ENCODE measurements around the gene STARD3.

Gene STARD3

DNA sequence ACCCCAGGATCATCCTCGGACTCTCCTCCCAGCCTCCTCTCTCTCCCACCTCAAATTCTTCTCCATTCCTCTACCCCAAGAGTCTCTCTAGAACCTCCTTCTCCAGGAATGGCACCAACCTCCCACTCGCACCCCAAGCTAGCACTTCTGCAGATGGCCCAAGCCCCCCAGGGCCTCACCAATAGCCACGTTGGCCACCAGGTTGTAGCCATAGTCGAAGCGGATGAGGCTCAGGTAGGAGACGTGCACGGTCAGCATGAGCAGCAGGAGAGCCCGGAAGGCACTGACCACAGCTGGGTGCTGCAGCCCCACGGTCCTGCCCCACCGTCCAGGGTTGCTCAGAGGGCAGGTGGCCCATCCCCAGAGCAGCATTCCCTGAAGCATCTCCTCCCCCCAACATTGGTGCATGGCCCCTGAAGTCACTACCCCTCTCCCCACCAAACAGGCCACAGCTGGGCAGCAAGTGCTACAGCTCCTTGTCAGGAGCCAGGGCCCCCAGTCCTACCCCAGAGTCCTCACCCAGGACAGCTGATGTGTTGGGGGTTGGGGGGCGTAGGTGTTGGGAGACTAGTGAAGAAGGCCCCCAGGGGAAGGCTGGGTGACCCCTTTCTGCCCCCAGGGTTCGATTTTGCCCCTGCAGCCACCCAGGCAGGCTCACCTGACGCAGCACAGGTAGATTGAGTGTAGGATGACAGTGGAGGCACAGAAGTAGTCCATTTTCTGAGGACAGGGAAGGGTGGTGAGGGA is 36.6 kb downstream of the STARD3 start:
- DNase-seq: no peak

DNA sequence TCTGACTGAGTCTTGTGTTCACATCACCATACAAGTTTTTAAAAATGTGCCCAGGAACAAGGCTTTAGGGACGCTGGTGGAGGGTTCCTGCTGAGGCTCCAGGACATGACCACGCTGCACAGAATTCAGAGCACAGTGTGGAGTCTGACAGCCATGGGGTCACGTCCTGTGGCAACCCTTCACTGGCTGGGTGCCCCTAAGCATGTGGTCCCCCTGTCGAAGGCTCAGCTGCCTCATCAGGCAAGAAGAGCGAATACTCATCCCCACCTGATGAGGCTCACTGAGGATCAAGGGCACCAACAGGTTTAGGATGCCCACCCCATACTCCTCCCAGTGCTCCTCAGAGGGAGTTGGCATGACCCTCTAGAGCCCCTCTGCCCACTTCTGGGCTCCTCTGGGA is 37.2 kb downstream of the STARD3 start:
- no peak for DNase-seq

DNA sequence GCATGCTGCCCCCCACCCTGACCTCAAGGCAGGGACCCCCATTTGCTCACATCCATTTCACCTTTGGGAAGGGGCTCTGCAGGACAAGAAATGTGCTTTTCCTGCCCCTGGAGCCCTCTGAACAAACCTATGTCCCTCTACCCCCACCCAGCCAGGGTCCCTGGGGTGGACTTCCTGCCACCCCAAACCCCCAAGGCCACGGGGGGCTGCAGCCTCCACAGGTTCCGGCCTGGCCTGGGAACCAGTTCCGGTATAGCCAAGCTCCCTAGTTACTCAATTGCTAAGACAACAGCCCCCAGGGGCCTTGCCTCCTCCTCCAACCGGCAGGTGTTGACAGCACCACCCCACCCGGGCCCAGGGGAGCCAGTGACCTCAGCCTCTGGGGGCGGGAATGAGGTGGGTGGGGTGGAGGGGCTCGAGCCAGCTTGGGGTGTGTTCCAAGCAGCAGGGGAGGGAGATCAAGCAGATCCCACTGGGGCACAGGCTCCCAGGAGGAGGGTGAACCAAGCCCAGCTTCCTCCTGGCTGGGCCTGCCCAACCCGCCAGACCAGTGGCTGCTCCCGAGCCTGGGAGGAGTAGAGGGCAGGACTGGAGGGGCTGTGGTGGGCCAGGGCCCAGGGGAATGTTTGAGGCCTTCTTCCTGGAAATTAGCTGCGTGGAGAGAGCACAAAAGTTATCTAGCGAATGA is 37.9 kb downstream of the STARD3 start:
- no peak for DNase-seq

DNA sequence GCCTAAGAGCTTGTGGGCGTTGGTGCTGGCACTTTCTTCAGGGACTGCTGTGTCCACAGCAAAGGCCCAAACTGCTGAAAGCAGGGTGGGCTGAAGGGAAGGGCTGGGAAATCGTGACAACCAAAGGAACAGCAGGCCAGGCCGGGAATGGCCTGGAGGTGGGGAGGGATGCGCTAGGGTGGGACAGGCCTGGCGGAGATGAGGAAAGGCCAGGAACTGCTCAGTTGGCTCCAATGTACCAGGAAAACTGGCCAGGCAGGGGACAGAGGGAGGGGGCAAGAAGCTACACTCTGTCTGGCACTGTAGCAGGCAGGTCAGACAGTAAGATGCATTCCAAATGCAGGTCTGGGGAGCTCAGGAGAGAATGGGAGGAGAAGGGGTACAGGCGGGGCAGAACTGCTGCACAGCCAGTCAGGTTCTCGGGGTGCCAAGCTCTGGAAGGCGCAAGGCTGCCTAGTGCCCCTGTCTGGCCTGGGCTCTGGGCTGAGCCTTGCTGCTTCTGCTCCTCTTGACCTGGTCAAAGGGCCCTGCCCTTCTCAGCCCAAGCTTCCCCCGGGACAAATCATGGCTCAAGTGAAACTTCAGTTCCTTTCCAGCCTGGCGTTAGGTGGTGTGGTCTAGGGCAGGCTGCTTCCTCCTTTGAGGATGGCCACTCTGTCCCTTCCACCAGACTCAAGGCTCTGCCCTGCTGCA is 38.6 kb downstream of the STARD3 start:
- no peak for DNase-seq

DNA sequence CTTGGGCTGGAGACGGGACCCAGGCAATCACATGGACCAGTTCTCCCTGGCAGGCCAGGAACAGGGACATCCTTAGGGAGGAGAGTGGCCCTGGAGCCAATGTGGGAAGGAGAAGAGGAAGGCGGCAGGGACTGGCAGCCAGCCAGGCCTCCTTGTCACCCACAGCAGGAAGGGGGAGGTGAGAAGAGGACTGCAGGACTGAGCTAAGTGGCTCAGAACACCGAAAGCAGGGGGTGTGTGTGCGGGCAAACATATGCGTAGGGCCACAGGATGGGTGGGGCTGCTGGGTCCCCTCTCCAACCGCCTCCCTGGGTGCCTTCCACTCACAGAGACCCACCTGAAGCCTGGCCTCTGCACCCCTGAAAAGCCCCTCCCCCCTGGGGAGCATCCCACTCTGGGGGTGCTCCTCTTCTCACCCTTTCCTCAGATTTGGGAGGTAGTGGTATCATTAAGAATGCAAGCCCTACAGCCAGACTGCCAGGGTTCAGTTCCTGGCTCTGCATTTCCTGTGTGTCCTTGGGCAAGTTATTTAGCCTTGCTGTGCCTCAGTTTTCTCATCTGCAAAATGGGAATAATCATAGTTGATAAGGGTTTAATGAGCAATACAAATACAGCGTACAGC is 39.4 kb downstream of the STARD3 start:
- no peak for DNase-seq

DNA sequence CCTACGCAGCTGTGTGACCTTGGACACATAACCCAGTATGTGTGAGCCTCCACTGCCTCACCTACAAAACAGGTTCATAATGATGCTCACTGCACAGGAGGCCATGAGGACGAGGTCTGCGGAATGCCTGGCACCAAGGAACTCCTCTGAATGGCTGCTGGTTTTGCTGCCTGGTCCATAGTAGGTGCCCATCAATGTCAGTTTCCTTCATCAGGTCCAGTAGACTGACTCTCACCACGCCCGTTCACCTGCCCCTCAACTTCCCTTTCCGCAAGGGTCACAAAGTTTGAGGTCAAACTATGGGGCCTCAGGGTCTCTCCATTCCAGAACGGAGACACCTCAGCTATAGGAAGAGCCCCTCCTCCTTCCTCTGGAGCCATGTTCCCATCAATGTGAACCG is 40.1 kb downstream of the STARD3 start:
- no peak for DNase-seq

DNA sequence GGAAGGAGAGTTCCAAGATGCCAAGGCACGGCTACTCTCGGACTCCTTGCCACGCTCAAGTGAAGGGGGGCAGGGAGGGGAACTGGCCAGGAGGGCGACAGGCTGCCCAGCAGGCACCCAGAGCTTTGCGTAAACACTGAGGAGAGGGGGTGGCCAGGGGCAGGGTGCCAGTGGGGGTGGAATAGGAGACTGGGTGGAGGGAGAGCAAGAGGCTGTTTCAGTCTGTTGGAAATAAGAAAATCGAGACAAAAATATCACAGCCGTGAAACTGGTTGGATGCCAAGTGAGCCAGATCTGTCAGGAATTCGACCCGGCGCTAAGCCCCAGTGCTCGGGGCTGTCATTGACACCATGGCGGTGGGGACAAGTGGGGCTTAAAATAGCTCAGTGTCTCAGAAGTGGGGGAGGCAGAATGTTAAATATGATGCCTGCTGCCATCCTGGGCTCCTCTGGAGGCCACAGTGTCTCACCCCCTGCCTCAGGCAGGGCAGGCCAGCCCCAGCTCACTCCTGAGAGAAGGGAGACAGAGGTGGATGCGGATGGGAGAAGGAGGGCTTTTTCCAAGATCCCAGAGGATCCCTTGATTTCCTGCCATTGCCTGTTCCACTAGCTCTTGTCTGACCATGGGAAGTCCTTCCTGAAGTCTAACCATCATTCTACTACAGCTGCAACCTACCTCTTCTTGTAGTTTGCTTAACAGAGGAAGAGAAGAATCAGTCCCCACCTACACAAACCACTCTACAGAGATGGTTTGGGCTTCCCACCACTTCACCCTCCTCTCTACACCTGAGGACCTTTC is 40.8 kb downstream of the STARD3 start:
- no peak for DNase-seq

DNA sequence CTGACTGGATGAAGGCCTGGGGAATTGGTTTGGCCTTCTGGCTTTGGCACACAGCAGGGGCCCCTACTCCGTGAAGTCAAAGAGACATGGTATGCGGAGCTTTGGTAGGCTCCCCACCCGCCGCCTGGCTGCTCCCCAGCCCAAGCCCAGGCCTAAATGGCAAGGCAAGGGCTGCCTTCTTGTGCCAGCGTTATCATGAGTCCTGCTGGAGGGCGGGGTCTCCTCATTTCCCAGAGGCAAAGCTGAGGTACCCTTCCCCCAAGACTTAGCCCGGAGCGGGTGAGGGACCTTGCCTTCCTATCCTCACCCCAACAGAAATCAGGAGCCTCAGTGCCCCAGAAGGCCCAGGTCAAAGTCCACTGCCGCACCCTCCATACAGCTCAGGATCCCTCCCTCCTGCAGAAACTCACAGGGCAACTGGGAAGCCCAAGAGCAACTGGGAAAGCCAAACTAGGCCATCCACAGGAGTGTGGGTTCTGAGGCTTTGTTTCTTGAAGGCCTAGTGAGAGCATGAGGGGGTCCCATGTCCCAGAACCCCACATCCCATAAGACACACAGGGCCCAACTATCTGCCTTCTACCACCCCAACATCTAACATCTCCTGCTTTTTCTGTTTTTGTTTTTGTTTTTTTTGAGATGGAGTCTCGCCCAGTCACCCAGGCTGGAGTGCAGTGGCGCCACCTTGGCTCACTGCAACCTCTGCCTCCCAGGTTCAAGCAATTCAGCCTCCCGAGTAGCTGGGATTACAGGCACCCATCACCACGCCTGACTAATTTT is 41.6 kb downstream of the STARD3 start:
- DNase-seq: no peak

DNA sequence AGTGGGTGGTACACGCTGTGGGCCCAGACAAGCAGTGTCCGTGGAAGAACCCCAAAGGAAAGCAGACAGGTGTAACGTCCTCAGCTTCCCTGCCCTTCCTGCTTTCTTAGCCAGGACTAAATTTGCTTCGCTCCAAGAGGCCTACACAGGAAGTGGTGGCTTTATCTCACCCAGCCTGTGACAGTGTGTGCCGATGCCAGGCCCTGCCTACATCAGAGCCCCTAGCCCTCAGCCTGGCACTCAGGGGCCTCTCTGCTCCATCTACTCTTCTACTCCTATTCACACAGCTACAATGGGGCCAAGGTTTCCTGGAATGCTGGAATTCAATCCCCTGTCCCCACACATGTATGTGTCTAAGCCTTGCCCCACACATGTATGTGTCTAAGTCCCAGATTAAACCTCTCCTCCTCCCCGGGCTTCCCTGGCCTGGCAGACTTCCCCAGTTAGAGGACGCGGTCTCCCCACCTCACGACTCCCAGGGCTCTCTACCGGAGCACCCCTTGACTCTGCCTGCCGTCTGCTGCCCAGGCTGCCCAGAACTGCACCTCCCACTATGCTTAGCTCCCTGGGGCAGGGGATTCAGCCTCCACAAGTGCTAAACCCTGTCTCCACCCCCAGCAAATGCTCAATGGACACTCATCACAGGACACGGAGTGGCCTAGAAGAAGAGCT is 42.7 kb downstream of the STARD3 start:
- DNase-seq: no peak

DNA sequence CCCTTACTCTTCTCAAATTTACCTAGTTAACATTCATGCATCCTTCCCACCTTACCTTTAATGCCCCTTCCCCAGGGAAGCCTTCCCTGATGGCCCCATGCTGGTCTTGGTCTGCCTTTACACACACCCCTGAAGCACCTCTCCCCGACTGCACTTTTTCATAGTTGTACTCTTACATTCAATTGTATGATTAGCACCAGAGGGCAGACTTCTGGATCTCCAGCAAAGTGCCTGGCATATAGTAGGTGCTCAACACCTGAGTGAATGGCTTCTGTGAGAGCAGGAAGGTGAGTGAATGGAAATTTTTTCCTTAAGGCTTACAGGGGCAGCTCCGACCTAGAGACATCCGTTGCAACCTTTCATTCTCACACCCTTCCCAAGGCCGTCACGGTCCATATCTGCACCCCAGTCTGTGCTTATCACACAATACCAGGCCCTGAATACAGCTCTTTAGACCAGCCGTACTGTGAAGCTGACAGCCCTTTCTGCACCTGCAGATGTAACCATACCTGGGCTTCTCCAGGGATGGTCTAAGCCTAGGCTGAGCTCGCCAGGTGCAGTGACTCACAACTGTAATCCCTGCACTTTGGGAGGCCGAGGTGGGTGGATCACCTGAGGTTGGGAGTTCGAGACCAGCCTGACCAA is 46.5 kb downstream of the STARD3 start:
- no peak for DNase-seq

DNA sequence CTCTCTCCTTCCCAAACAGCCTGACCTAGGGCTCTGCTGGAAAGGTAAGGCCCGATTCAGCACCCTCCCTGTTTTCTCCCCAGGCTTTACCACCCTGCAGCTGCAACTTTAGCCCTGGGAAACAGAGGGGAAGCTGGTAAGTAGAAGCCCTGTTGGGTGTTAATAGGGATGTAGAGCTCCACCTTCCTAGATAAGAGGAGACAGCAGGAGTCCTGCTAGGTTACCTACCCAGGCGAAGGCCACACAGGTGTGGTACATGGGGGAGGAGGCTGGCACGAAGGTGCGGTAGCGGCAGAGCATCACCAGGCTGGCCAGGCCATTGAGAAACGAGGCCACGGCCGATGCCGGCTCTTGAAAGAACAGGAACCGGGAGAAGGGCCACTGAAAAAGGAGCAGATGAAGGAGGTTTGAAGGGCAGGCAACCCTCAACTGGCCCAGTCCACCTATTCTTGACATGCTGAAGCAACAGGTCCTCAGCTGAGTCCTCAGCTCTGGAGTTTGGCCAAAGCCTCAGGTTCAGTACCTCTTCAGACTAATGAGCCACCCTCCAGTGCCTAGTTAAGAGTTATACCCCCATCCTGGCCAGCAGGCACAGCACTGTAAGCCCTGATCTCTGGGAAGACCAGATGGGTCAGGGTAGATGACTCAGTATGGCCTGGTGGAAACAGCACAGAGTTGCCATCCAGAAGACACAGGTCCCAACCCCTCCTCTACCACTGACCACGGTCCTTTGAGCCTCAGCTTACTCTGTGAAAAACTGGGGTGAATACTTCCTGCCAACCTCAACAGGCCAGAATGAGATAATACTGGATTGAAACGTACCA is 47.6 kb downstream of the STARD3 start:
- DNase-seq: no peak

DNA sequence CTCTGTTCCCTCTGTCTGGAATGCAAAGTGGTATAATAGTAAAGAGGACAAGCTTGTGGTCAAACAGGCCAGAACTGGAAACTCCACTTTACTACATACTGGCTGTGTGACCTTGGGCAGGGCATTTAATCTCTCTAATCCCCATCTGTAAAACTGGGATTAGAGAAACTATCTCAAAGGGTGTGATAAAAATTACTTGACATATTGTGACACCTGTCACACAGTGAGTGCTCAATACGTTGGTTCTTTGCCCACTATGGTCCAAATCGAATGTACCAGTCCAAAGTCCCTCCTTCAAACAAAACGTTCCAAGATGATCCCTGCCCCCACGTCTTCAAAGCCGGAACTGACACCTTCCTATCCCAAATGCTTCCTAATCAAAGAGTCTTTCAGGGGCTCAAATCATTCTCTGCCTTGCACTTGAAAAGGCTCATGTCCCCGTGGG is 50.2 kb downstream of the STARD3 start:
- DNase-seq: no peak

DNA sequence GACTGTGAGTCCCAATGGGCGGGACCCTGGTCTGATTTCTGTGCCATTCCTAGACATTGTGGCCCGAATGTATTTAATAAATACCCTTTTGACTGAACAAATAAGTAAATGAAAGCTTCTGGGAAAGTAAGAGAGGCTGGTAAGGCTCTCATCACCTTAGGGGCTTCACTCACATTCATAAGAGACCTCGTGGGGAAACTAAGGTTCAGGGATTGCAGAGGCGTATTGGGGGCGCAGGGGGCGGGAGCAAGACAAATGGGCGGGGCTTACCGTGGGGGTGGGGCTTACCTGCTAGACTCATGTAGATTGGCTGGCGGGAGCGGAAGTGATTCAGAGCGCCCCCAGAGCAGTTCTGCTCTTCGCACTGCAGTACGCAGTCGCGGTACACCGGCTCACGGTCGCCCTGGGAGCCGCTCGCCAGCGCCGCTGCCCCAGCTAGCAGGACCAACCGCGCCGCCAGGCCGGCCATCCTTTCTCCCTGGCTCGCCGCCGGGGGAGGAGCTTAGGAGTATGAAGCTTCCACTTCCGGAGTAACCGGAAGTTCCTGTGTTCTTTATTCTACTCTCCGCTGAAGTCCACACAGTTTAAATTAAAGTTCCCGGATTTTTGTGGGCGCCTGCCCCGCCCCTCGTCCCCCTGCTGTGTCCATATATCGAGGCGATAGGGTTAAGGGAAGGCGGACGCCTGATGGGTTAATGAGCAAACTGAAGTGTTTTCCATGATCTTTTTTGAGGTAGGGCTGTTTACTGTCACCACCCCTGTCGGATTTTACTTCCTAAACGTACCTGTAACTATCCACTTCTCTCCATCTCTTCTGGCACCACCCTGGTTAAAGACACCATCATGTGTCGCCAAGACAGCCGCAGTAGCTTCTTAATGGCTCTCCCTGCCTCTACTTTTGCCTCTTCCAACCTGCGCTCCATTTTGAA is 50.9 kb downstream of the STARD3 start, which contains the start of gene PGAP3:
PGAP3 (minus strand) TSS at position 512 of the 929 bp plus-strand sequence; CDS start at position 469, 43 bp downstream.
- peak; percentile 95 for DNase-seq

DNA sequence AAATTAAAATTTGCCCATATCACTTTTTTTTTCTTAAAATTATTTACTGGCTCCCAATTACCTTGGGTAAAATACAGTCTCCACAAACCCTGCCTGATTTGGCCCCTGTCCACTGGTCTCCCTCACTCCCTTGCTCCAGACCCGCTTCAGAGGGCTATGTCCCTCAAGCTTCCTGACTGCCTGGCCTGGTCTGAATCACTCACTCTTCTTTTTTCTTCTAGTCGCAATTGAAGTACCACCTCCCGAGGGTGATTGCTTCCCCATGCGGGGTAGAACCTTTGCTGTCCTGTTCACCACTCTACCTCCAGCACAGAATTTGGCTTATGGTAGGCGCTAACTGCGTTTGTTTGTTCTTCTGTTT is 51.5 kb downstream of the STARD3 start:
- DNase-seq: no peak

DNA sequence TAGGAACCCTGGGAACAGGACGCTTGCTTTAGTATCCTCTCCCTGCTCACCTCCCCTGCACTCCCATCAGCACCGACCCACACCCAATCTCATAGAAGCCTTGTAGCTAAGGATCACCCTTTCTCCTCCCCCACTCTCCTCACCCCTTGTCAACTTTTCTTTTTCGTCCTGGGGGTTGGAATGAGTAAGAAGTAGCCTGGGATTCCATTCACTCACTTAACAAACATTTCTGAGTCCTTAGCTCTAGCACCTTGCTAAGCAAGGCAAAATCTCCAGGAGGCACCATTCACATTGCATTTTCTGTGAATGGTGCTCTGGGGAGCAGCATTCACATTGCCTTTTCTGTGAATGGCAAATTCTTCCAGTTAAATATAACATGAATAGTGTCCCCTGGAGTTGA is 52.0 kb downstream of the STARD3 start:
- no peak for DNase-seq

DNA sequence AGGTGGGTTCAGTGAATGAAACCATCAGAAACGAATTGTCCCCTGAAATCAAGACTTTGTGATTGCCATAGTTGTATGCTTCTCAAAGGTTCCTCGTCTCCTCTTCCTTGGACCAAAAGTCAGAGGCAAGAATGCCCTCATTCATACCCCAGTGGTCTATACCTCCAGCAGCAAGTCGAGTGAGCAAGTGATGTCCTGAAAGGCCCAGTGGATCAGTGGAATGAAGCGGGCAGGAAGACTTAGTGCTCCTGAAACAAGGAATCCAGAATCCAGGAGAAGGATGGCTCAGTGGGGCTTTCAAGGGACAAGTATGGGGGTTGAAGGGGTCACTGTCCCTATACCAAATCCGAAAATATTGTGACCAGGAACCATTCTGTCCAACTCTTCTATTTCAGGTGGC is 57.6 kb downstream of the STARD3 start:
- no peak for DNase-seq

DNA sequence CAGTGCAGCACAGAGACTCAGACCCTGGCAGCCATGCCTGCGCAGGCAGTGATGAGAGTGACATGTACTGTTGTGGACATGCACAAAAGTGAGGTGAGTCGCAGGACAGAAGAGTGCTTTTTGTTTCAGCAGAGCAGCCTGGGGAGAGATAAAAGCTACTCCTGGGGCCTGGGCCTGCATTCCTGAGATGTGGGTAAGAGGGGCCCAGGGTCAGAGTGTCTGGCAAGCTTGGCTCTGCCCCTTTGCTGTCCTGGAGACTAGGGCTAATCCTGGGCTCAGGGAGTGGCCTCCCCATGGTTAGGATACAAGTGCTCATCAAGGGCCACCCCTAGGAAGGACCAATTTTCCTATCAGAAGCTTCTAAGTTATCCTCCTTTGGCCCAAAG is 58.1 kb downstream of the STARD3 start:
- DNase-seq: no peak

DNA sequence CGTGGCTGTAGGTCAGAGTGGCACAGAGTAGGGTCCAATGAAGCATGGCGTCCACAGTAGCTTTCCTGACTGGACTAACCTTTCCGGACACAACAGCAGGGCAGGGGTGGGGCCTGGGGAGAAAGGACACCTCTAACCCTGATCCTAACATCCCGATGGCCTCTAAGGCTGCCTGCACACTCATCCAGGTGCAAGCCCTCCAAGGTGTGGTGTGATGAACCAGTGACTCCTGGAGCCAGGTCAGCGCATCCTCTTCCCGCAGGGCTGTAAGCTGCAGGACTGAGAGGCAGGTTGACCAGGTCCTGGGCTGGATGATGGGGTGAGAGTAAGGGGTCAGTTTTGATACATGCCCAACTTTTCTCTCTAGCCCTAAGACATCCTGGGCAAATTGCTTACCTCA is 59.8 kb downstream of the STARD3 start:
- no peak for DNase-seq

DNA sequence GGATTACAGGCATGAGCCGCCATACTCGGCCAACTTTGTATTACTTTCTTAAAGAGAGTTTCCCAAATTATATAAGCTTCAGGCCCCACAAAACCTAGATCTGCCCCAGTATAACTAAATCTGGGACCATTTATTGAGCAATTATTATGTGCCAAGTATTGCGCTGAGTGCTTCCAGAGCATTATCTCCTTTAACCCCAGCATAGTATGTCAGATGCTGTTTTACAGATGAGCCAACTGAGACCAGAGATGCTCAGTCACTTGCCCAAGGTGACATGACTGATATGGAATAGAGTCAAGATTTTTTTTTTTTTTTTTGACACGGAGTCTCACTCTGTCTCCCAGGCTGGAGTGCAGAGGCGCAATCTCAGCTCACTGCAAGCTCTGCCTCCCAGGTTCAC is 61.0 kb downstream of the STARD3 start:
- no peak for DNase-seq
